ENCODE data around the gene ELP5. TPM values are rescaled to one million over a fixed set of nuclear protein-coding genes. Genes with fewer than 3 reads are reported as not detected.

Gene ELP5
- total RNA-seq, 2 donors from 2014 or later, result 10.2 to 16.3 TPM

GRCh38 chr17:7263801-7264078, 11.7 kb downstream of the ELP5 start:
- H3K27me3 ChIP-seq, result no peaks in the 10 kb centered on the region
- peak overlapping the region; percentile 89 to 100 (median 97) for H3K27ac ChIP-seq
- H3K4me1 ChIP-seq, result peaks cover 33% of the 10 kb centered on the region
- H3K9me3 ChIP-seq, result no peaks in the 10 kb centered on the region
- intact Hi-C loops (cut with DNase I), result no loop called here
- WGBS, 2 donors, result 53 to 60% methylated on average over 4 of the region's 4 CpGs
- no peak for DNase-seq
- ATAC-seq, result no peak
- TF ChIP-seq CTCF (IDR thresholded peaks at IDR 0.05), result no peak
- TF ChIP-seq POLR2A (IDR thresholded peaks at IDR 0.05), result no peak
- H3K36me3 ChIP-seq (replicated peaks in 1 of 2; ENCODE audit: insufficient read depth in 1 of 2, low read depth in 2 of 2), result no peaks in the 10 kb centered on the region
- H3K4me3 ChIP-seq, result no peak overlapping the region

GRCh38 chr17:7266784-7267183, 14.8 kb downstream of the ELP5 start:
- Histone ChIP-seq H3K27me3 (no peaks in the 10 kb centered on the region), H3K27ac (no peak overlapping the region), H3K4me3 (no peak overlapping the region), H3K4me1 (peaks cover 11% of the 10 kb centered on the region), H3K9me3 (no peaks in the 10 kb centered on the region), H3K36me3 (replicated peaks in 1 of 2; ENCODE audit: insufficient read depth in 1 of 2, low read depth in 2 of 2) (no peaks in the 10 kb centered on the region)
- no peak for DNase-seq
- ATAC-seq, result no peak
- intact Hi-C loops (cut with DNase I), result no loop called here
- WGBS, 2 donors, result 15 to 39% methylated on average over 1 of the region's 1 CpG
- TF ChIP-seq POLR2A (IDR thresholded peaks at IDR 0.05), result no peak
- no peak for TF ChIP-seq CTCF (IDR thresholded peaks at IDR 0.05)

DNA sequence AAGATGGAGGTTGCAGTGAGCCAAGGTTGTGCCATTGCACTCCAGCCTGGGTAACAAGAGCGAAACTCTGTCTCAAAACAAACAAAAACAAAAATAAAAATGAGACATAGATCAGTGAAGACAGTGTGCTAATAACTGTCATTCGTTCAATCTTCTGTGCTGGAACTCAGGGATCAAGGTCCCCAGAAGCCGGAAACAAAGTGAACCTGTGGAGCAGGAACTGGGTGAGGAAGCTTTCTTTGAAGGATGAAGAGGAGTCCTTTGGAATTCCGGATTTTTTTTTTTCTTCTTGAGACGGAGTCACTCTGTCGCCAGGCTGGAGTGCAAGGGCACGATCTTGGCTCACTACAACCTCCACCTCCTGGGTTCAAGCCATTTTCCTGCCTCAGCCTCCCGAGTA, 27.4 kb downstream of the ELP5 start:
- DNase-seq, result no peak
- H3K4me1 ChIP-seq, result peaks cover 24% of the 10 kb centered on the region
- intact Hi-C loops (cut with DNase I), result no loop called here
- no peak overlapping the region for H3K4me3 ChIP-seq
- no peaks in the 10 kb centered on the region for H3K27me3 ChIP-seq
- no peaks in the 10 kb centered on the region for H3K36me3 ChIP-seq (replicated peaks in 1 of 2; ENCODE audit: insufficient read depth in 1 of 2, low read depth in 2 of 2)
- 81 to 85% methylated on average over 8 of the region's 8 CpGs for WGBS, 2 donors
- no peak overlapping the region for H3K27ac ChIP-seq
- no peak for ATAC-seq
- H3K9me3 ChIP-seq, result no peaks in the 10 kb centered on the region
- TF ChIP-seq POLR2A (IDR thresholded peaks at IDR 0.05), result no peak
- no peak for TF ChIP-seq CTCF (IDR thresholded peaks at IDR 0.05)

DNA sequence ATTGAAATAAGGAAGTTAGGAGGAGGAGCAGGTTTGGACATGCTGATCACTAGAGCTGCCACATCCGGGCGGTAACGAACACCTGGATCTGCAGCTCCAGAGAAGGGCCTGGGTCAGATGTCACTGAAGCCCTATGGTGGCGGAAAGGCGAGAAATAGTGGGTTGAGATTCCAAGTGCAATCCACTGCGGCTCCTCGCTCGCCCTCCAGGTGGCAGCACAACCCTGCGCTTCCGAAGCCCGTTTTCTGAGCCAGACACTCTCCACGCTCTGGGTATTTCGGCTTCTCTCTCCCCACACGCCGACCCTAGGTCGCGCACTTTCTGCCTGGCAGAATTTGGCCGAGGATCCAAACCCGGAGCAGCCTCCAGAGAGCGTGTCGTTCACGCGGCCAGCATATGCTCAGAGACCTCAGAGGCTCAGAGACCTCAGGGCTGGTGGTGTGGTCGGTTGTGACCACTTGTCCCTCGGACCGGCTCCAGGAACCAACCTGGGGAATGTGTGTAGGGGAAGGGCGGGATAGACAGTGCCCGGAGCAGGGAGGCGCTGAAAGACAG, 28.6 kb downstream of the ELP5 start:
- no peaks in the 10 kb centered on the region for H3K9me3 ChIP-seq
- peak; percentile 85 for ATAC-seq
- peak; percentile 84 to 88 (median 86) for DNase-seq
- H3K36me3 ChIP-seq (replicated peaks in 1 of 2; ENCODE audit: insufficient read depth in 1 of 2, low read depth in 2 of 2), result no peaks in the 10 kb centered on the region
- 0 to 1% methylated on average over 17 to 29 of the region's 29 CpGs for WGBS, 2 donors
- TF ChIP-seq POLR2A (IDR thresholded peaks at IDR 0.05), result no peak
- TF ChIP-seq CTCF (IDR thresholded peaks at IDR 0.05), result peak; percentile 82 to 98 (median 97)
- intact Hi-C loops (cut with DNase I), result loop anchor here (10.0 kb wide), 1 partner anchor 216 kb away; no protein-coding TSS in a partner anchor
- H3K27ac ChIP-seq, result peak overlapping the region; percentile 42 to 79 (median 70)
- no peak overlapping the region for H3K4me3 ChIP-seq
- H3K4me1 ChIP-seq, result peaks cover 24% of the 10 kb centered on the region
- no peaks in the 10 kb centered on the region for H3K27me3 ChIP-seq

Data from body of pancreas (tissue), 4 donors.